ENCODE results near the gene RUNX2.

DNA sequence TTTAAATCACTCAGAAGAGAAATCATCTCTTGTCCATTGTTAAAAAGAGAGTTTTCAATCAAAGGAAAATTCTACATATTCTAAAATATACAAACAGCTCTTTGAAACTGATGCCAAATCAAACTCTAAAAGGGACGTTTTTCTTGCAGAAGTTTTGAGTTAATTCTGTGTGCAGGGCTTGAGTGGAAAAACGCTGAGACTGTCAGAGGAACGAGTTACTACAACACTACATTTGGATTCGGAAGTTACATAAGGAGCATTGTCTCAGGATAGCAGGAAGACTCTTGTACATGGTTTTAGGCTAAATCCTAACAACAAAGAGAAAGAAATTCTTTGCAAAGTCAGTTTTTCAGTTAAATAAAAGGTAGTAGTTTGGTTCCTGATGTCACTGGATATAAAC lies 205.3 kb downstream of the RUNX2 start:
- TF ChIP-seq GATA2 (IDR thresholded peaks at IDR 0.05; ENCODE audit: low read depth, low read length) (no peak), GATA3 (IDR thresholded peaks at IDR 0.05; ENCODE audit: low read depth, low read length) (no peak)

All from SH-SY5Y (cell line).